Measurements from ENCODE around the gene TNFSF12. TPM values are rescaled to one million over a fixed set of nuclear protein-coding genes. Genes with fewer than 3 reads are reported as not detected.
A peak's percentile ranks its signal among the peaks of the same experiment; 100 is the strongest.

TNFSF12 gene
- total and polyA plus RNA-seq, 9 of the 15 experiments (the other 6 are each of a cell fraction or from before 2014, with no cell fraction given) = 0.03 to 0.95 (median 0.19) TPM; not detected in 3

DNA sequence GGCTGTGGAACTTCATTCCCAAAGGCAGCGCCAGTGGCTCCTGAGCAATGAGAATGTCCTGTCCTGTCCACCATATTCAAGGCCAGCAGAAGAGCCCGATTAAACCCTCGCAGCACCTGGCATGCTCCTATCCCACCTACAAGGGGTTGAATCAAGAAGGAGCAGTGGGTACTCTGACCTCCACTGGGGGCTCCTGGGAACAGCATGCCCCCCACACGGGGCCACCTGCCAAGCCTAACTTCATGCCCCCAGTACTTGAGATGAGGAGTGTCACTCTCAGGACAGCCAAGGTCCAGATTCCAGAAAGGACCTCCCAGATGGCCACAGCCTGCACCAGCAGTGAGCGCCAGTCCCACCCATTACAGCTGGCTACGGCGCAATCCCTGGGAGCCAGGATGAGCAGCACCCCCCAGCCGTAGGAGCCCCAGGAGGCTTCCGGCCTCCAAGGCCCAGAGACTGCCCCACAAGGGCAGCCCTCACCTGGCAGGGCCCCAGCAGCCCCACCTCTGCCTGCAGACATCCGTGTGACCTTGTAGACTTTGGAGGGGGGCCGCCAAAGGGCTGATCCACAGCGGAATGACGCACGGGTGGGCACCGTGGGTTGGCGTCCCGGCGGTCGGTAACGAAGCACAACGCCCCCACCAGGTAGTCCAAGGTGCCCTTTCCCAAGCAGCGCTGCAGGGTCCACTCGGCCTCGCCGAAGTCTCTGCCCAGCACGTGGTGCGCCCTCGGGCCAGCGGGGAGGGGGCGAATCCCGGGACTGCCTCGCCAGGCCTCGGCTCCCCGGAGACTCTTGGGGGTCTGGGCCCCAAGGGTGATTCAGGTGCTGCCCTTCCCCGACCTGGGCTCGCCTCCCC, 33.8 kb downstream of the TNFSF12 start (continued):
- TF ChIP-seq, protein P1, sequence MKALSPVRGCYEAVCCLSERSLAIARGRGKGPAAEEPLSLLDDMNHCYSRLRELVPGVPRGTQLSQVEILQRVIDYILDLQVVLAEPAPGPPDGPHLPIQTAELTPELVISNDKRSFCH (CRISPR knock-in tag; IDR thresholded peaks at IDR 0.05) = no peak
- TF ChIP-seq, protein P1 (tag; IDR thresholded peaks at IDR 0.05) = no peak
- no peak for TF ChIP-seq GABPA (tag; conservative IDR thresholded peaks at IDR 0.05; ENCODE audit: low read depth)
- 0 out of 2 replicates have a peak, but pooled peaks have one; percentile 18 for TF ChIP-seq AFF4 (CRISPR knock-in tag; IDR thresholded peaks at IDR 0.05)
- TF ChIP-seq GTF2E2 (tag; IDR thresholded peaks at IDR 0.05) = no peak
- TF ChIP-seq EP400 (IDR thresholded peaks at IDR 0.05) = no peak
- TF ChIP-seq HMGN3 (IDR thresholded peaks at IDR 0.05; ENCODE audit: borderline replicate concordance, extremely low read depth, insufficient read length, low read depth, low read length) = peak; percentile 39
- TF ChIP-seq CTBP1 (IDR thresholded peaks at IDR 0.05; ENCODE audit: borderline replicate concordance) = no peak
- TF ChIP-seq SREBF1 (IDR thresholded peaks at IDR 0.05; ENCODE audit: borderline replicate concordance, low read depth, low read length) = no peak
- no peak for TF ChIP-seq CBX5 (IDR thresholded peaks at IDR 0.05; ENCODE audit: borderline replicate concordance, low read depth)
- 0 out of 2 replicates have a peak, but pooled peaks have one; percentile 7 for TF ChIP-seq KAT7 (CRISPR knock-in tag; IDR thresholded peaks at IDR 0.05; ENCODE audit: borderline replicate concordance)
- no peak for TF ChIP-seq GATAD2B (IDR thresholded peaks at IDR 0.05; ENCODE audit: borderline replicate concordance)
- no peak for TF ChIP-seq ARNT (IDR thresholded peaks at IDR 0.05)
- TF ChIP-seq ZNF133 (CRISPR knock-in tag; IDR thresholded peaks at IDR 0.05) = no peak
- TF ChIP-seq, protein P2, sequence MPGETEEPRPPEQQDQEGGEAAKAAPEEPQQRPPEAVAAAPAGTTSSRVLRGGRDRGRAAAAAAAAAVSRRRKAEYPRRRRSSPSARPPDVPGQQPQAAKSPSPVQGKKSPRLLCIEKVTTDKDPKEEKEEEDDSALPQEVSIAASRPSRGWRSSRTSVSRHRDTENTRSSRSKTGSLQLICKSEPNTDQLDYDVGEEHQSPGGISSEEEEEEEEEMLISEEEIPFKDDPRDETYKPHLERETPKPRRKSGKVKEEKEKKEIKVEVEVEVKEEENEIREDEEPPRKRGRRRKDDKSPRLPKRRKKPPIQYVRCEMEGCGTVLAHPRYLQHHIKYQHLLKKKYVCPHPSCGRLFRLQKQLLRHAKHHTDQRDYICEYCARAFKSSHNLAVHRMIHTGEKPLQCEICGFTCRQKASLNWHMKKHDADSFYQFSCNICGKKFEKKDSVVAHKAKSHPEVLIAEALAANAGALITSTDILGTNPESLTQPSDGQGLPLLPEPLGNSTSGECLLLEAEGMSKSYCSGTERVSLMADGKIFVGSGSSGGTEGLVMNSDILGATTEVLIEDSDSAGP (CRISPR knock-in tag; IDR thresholded peaks at IDR 0.05) = no peak
- TF ChIP-seq, protein P3, sequence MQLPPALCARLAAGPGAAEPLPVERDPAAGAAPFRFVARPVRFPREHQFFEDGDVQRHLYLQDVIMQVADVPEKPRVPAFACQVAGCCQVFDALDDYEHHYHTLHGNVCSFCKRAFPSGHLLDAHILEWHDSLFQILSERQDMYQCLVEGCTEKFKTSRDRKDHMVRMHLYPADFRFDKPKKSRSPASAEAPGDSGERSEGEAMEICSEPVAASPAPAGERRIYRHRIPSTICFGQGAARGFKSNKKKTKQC (CRISPR knock-in tag; IDR thresholded peaks at IDR 0.05) = no peak
- no peak for TF ChIP-seq KDM5B (IDR thresholded peaks at IDR 0.05; ENCODE audit: insufficient replicate concordance, low read depth, low read length)
- no peak for TF ChIP-seq NR0B1 (IDR thresholded peaks at IDR 0.05; ENCODE audit: partially characterized antibody)
- TF ChIP-seq SOX6 (IDR thresholded peaks at IDR 0.05) = no peak
- no peak for TF ChIP-seq TAF9B (IDR thresholded peaks at IDR 0.05; ENCODE audit: partially characterized antibody)
